HG03095 (cell line): Measurements from ENCODE around the gene F2RL2.
"Not testable (repeated sequence)": the region's sequence is repeated elsewhere in the genome, so short reads cannot be mapped to it uniquely, and the experiment has no call there.

Experiments used
- ATAC-seq: cut with Tn5 transposase; IDR thresholded peaks from one replicate; pipeline ENCODE4 v1.9.1; 2021; ENCODE audit warnings: moderate library complexity; ENCODE audit not compliant: unreplicated experiment

The F2RL2 gene

DNA sequence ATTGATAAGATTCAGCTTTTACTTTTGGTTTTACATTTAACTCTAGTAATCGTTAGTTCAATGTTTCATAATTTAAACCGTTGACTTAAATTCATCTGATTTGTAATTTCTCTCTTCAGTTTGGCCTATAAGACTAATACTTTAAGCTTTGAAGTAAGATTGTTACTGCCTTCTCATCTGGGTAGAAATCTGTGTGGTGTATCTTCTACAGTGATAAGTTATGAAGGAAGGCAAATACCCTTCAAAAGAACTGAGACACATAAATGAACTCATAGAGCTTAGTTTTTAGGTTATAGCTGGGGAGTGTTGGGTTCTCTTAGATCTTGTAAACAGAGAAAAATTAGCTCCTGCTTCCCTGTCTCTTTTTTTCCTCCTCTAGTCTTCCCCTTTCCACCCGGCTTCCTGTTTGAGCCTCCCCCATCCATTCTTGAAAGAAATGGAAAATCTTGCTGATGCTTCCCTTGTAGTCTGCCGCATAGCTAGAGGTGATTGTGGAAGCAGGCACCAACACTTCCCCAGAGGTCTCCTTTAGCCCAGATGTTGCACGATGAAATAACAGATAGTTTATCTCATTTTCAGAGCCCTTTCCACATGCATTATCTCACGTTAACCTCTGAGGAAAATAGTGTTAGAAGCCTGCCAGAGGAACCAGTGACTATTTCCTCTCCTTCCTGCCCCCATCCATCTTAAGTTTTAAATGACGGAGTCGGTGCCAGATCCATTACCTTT lies 2.0 kb upstream of the F2RL2 start:
- ATAC-seq: no peak

DNA sequence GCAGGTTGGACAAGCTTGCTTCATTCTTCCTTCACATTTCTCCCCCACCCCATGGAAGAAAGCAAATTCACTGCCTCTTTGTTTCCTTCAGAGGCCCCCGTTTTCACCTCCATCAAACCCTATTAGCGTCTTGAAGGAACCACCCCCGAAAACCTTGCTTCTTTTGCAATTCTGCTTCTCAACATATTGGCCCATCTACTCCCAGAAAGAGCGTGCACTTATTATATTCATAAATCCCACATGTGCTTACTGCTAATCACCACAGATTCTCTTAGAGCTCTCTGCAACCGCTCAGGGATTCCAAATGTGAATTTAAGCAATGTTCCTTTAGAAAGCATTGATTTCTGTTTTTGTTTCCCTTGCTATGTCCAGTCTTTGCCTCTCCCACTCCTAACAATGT lies 1.1 kb downstream of the F2RL2 start:
- ATAC-seq: no peak

DNA sequence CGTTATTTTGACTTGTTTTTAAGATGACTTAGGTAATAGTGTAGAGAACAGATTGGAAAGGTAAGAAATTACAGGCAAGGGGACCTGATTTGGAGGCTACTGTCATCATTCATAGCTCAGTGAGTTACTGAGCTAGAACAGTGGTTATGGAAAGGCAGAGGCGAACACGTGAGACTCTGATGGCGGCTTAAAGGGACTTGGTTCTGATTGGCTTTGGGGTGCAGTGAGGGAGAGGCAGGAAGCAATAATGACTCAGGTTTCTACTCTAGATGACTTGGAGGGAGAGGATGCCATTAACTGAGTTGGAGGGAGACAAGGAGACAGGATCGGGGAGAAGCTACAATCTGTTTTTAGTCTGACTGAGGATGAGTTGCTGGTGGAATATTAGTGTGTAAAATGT lies 3.0 kb downstream of the F2RL2 start:
- ATAC-seq: no peak

DNA sequence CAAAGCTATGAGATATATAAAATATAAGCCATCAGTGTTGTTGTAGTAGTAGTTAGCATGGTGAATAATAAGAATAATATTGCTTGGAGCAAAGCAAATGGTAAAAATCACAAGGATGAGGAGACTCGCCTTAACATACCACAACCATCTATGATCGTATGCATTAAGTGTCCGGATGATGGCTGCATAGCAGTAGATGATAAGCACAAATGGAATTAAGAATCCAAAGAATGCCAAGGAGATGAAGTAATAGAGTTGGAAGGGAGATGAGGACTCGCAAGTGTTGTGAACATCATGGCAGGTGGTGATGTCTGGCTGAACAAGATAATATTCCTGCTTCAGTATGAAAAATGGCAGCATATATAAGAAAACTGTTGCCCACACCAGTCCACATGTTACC lies 5.5 kb downstream of the F2RL2 start:
- no peak for ATAC-seq

DNA sequence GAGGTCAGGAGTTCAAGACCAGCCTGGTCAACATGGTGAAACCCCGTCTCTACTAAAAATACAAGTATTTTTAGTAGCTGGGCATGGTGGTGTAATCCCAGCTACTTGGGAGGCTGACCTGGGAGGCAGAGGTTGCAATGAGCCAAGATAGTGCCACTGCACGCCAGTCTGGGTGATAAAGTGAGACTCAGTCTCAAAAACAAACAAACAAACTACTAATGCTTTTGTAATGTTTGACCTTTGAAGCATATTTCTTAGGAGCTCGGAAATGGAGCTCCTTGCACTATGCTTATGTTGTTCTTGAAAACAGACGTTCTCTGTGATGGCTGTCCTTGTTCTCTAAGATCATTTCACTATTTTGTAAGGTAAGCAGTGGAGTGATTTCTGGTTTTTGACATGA lies 6.0 kb downstream of the F2RL2 start:
- ATAC-seq: no peak

DNA sequence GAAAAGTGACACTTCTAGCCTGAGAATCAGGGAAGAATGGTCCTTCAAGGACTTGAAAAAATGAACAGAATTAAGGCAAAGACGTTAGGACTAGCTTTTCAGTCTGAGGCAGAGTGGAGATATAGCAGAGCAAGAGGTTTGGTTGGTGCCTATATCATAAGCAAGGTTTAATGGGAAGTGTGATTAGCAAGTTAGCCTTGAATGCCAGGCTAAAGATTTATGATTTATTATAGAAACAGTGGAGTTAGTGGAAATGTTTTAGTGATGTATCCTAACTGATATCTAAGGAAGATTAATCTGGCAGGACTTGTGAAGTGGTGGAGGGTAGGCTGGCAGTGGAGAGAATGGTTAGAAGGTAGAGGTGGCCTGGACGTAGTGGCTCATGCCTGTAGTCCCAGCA lies 7.0 kb downstream of the F2RL2 start:
- ATAC-seq: no peak

DNA sequence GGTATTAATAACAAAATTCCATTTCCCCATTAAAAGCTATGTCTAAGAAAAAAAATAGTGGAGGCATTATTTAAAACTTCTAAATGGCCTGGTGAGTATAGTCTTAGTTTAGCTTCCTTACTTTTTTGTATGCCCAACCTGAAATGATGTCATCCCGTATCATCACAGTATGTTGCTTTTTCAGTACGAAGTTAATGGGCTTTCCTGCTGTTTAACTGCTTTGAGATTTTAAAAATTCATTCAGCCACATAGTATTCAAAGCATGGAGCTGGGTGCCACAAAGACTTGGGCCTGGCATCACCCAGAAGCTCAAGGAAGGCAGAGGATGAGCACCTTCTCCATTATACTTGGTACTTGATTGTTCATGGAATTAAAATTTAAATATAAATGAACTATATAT lies 7.4 kb downstream of the F2RL2 start:
- ATAC-seq: no peak

DNA sequence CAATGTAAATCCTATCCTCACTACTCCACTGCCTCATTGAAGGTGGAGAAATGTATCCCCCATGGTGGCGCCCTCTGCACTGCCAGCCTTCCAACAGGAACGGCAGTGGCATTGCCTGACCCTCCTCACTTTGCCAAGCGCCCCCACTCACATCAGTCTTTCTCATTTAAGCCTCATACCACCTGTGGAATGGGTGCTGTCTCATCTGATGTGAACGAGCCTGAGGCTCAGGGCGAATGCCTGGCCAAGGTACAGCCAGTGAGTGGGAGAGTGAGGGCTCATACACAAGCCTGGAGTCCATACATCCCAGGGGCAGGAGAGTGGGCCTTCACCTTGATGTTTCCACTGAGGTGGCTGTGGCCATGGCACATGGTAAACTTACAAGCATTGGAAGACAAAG lies 10.3 kb downstream of the F2RL2 start:
- ATAC-seq: no peak

DNA sequence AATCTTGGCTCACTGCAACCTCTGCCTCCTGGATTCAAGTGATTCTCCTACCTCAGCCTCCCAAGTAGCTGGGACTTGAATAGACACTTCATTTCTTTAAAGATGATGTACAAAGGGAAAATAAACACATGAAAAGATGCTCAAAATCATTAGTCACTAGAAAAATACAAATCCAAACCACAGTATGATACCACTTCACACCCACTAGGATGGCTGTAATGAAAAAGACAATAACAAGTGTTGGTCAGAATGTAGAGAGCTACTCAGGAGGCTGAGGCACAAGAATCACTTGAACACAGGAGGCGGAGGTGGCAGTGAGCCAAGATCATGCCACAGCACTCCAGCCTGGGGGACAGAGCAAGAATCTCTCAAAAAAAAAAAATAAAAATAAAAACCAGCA lies 13.0 kb downstream of the F2RL2 start:
- no peak for ATAC-seq

DNA sequence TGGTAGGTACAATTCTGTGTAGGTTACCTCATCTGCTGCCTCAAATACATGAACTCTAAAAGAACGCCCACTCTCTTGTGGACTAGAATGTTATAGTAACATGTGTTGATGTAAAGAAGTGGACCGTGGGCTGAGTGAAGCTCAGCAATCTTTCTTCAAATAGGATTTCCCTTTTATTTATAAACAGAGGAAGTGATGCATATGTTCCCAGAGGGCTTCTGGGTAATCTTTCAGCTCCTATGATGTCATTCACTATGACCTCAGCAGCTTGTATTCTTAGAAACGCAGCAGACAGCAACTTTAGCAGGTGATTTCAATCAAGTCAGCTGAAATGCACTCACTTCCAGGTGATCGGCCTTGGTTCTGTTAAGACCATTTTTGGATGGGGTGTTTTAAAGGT lies 14.4 kb downstream of the F2RL2 start:
- no peak for ATAC-seq

DNA sequence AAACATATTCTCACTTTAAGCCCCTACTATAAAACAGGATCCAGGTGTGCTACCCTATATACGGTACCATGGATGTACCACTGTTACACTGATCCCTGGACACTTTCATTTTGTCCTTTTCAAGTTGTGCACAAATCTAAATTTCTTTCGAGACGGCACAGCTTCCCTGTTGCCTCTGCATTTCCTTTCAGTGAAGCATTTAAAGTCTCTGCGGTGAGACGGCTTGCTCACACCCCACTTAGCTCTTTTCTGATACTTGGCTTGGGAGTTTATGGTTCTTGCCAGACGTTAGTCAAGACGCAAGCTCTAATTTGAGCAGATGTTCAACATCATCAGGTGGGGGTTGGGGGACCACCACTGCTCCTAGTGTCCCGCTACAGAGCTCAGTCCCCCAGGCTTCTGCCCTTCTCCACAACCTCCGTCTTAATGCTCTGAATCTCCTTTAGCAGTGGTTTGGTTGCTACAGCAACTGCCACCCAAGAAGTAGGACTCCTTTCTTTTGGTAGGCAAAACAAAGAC lies 15.8 kb downstream of the F2RL2 start:
- no peak for ATAC-seq

DNA sequence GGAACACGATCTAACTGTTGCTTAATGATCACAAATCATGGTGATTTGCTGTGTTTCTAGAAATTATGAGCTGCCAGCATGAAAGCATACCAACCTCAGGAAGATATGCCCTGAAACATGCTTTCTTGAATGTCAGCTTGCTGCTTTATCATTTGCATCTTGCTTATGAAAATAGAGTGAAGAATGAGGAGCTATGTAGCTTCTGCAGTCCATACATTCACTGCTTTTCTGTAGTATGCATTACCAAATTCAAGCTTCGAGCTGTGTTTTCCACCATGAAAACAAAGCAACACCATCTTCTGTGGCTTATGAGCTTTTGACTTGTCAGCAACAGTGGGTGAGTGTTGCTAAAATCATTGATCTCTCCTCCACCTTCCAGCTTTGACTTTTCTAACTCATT lies 16.5 kb downstream of the F2RL2 start:
- no peak for ATAC-seq

DNA sequence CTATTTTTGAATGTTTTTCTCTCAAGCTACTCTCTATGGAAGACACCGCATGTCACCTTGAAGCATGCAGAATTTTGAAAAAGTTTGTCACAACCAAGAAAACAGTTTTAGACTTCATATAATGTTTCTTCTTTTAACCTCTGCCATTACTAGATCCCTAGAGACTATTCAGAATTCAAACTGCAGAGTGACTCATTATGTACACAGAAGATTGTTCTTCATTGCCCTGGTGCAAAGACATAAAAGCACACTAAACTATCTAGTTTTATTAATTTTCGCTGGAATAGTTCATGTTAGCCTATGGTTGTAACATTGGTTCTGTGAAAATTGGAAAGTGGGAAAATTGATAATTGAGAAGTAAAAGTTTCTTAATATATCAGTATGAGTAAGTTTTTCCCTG lies 18.4 kb downstream of the F2RL2 start:
- ATAC-seq: no peak

DNA sequence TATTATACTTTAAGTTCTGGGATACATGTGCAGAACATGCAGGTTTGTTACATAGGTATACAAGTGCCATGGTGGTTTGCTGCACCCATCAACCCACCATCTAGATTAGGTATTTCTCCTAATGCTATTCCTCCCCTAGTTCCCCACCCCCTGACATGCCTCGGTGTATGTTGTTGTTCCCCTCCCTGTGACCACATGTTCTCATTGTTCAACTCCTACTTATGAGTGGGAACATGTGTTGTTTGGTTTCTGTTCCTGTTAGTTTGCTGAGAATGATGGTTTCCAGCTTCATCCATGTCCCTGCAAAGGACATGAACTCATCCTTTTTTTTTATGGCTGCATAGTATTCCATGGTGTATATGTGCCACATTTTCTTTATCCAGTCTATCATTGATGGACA lies 19.2 kb downstream of the F2RL2 start:
- ATAC-seq: not testable (repeated sequence)

DNA sequence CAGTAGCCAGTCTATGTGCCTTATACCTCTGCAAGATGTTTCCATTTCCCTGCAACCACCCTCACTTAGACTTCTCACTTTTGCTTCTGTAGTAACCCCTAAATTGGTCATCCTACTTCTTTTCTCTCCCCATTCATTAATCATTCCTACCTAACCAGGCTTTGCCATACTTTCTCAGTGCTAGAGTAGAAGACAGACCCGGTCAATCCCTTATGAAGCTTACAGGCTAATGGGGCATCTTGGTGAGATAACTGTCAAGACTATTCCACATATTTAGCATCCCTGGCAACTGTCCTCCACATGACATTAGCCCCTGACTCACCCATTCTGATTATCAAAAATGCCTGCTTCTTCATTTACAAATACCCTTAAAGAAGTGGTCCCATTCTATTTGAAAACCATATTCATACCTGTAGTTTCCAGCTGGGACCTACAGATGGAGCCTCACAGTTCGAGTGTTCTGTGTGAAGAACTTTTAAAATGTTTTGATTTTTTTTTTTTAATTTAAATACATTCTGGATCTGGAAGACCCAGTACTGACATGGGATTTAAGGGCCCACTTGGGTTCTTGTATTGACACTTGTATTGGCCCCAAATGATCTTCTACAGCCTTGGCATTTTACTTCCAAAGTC lies 21.0 kb downstream of the F2RL2 start:
- ATAC-seq: no peak

DNA sequence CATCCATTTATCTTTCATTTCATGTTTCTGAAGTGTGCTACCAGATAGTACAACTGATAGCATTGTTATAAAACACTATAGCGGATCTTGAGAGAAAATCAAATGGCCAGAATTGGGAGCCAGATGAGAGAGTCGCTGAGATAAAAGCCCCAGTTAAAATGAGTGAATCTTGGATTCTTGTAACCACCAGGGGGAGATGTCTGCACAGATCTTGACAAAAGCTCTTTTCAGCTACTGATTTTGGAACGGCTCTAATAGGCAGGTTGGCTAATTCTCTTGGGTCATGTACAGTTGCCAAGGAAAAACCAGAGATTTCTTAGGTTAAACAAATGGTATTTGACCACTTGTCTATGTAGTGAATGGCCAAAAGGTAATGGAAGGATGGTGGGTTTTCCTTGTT lies 21.7 kb downstream of the F2RL2 start:
- no peak for ATAC-seq

DNA sequence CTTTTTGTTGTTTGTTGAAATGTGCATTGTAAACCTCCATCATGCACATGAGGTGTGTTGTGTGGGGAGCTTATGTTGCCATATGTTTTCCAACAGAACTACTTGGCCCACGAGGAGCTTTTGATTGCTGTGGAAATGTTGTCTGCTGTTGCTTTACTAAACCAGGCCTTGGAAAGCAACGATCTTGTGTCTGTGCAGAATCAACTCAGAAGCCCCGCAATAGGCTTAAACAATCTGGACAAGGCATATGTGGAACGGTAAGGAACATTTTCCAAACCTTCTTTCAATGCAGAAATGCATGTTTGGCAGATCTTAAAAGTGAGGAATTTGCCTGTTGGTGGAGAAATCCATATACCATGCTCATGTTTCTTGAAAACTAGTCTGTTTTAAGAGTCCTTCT lies 22.5 kb downstream of the F2RL2 start:
- no peak for ATAC-seq

DNA sequence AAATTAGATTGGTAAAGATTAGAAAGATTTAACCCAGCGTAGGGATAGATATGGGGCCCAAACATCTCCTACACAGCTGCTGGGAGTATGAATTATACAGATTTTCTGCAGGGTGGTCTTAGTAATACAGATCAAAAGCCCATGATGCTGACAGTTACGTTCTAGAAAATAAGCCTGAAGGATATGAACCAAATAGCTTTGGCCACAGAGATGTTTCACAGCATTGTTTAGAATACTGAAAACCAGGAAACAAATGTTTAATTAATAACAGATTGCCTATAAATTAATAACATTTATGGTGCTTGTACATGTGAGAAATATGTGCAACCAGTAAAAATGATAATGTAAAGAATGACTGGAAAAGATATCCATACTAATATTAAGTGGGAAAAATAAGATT lies 24.7 kb downstream of the F2RL2 start:
- ATAC-seq: no peak

DNA sequence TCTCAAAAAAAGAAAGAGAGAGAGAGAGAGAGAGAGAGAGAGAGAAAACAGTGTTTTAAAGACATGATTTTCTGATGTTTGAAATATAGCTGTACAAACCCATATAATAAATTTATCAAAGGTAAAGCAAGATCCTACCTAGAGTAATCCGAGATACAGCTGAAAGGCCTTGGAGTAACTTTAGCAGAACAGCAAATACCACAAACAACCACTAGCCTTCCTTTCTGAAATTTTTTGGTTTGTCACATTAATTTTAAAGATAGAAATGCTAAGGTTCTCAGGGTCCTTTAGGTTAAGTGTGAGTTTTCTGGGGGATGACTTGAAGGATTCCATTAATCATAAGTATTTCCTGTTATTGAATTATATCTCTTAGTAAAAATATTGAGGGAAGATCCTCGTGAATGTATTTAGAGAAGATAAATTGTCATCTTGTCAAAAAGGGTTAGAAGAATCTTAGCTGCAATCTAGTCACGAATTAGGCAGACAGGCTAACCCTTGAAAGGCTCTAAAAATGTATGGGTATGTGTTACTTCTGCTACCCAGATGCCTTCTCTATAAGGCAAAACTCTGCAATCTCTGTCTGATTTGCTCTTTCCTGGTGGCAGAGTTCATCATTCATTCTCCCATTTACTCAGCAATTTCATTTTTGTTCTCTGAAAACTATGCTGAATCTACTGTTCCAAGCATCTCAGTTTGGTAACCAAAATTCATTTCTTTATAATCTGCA lies 27.3 kb downstream of the F2RL2 start:
- ATAC-seq: no peak

DNA sequence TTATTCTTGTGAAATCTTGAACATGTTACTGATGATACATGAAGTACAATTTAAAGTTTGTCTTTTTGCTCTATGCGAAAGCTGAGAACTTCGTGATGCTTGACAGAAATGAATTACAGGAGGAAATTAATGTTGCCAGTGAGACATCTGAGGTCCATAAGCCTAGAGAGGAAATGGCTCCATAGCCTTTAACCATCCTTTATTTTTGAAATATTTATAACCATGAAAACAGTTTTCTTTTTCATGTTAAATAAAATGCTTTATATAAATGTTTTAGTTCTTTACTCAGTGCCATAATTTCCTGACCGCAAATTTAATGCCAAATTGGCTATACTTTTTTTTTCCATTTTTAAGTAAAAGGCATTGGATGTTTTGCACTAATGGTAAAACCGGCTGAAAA lies 29.1 kb downstream of the F2RL2 start:
- ATAC-seq: no peak

DNA sequence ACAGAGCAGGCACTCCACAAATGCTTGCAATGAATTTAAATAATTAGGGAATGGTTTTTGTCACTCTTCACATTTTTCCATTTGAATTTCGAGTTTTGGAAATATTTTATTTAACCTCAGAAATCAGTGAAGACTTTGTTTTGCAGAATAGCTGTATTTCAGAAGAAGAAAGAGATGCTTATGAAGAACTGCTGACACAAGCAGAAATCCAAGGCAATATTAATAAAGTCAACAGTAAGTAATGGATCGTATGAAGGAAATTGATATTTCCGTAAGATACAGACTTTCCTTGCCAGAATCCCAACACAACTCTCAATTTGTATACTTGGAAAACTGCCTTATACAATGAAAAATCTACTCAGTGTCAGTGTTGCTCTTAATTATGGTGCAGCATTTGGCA lies 30.5 kb downstream of the F2RL2 start:
- ATAC-seq: no peak

DNA sequence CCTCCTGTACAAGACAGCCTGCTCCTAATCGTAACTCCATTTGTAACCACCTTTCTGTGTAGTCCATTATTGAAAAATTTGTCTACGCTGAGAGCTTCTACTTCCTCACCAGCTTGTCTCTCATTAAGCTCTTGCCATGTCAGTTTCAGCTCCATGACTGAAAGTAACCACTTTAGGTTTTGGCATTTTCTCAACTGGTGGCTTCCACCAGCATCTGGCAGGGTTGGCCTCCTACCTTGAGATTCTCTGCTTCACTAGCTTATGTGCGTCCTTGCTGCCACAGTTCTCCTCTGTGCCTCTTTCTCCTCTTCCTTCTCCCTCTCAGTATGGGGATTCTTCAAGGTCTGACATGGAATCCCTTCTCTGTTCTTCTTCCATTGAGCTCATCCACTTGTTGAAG lies 31.8 kb downstream of the F2RL2 start:
- no peak for ATAC-seq
